Measurements from ENCODE around the gene ACADVL. TPM values are rescaled to one million over a fixed set of nuclear protein-coding genes. Genes with fewer than 3 reads are reported as not detected.

The ACADVL gene
- total RNA-seq, 4 donors from 2014 or later = 877 to 3,047 (median 1,981) TPM

DNA sequence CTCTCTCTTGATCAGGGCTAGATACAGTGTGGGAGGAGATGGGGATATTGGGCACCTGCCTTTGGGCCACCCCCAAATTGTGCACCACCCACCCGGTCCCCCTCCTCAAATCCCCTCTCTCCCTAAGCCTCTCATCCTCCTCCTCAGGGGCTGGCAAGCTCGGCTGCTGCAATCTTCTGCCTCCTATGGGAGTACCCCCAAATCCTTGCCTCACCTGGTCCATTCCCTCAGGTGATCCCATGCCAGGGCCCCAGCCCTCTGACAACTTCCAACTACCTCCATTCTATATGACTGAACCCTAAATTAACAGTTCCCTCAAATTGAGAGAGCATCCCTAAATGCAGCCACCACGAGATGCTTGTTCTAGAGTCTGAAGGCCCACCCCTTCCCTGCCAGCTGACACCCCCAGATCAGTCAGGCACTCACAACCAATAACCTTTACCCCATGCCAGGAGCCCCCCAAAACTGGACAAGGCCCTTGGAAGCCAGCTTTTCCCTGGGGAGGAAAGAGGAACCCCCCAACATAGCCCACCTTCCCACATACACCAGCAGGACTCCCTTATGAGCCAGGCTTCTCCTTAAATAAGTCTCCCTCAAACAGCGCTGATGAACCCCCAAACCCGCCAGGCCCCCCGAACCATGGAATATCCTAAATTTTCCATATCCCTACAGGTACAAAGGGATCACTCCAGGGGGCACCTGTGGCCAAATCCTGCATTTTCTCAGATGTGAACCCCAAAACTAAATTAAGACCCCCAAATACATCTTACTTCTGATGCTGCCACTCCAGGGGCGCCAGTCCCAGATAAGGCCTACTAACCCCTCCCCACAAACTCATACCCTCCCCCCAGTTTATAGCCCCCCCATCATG lies 3.3 kb upstream of the ACADVL start:
- 40 to 44% methylated on average over 2 to 7 of the region's 7 CpGs for WGBS, 2 donors (ENCODE audit: low coverage in 1 of 2)
- Histone ChIP-seq H3K36me3 (no peaks in the 10 kb centered on the region), H3K27ac (peak overlapping the region; percentile 79 to 100 (median 92)), H3K4me1 (peaks cover 34 to 70% (median 62%) of the 10 kb centered on the region in 4 donors), H3K4me3 (peak overlapping the region; percentile 34 to 48 (median 36)), H3K27me3 (no peaks in the 10 kb centered on the region), H3K9me3 (no peaks in the 10 kb centered on the region)
- in situ Hi-C loops (cut with MboI; ENCODE audit: low pct_ligation_motif_present in 1 of 4, low pct_unique_long_range_greater_than_20kb in 1 of 4, low sequenced_read_pairs in 3 of 4) = loop anchor here in 1 of 4 donors (10.0 kb wide), 1 partner anchor 172 kb away; the partner anchor contains the start of gene SLC16A11
- no peak for TF ChIP-seq EP300 (IDR thresholded peaks at IDR 0.05; ENCODE audit: low read depth)
- no peak for TF ChIP-seq POLR2A (IDR thresholded peaks at IDR 0.05)
- TF ChIP-seq, protein P1, sequence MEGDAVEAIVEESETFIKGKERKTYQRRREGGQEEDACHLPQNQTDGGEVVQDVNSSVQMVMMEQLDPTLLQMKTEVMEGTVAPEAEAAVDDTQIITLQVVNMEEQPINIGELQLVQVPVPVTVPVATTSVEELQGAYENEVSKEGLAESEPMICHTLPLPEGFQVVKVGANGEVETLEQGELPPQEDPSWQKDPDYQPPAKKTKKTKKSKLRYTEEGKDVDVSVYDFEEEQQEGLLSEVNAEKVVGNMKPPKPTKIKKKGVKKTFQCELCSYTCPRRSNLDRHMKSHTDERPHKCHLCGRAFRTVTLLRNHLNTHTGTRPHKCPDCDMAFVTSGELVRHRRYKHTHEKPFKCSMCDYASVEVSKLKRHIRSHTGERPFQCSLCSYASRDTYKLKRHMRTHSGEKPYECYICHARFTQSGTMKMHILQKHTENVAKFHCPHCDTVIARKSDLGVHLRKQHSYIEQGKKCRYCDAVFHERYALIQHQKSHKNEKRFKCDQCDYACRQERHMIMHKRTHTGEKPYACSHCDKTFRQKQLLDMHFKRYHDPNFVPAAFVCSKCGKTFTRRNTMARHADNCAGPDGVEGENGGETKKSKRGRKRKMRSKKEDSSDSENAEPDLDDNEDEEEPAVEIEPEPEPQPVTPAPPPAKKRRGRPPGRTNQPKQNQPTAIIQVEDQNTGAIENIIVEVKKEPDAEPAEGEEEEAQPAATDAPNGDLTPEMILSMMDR (IDR thresholded peaks at IDR 0.05) = no peak
- no peak for TF ChIP-seq POLR2AphosphoS5 (IDR thresholded peaks at IDR 0.05)
- DNase-seq = no peak
- intact Hi-C loops (cut with DNase I; ENCODE audit: low total_unique reads) = no loop called here

DNA sequence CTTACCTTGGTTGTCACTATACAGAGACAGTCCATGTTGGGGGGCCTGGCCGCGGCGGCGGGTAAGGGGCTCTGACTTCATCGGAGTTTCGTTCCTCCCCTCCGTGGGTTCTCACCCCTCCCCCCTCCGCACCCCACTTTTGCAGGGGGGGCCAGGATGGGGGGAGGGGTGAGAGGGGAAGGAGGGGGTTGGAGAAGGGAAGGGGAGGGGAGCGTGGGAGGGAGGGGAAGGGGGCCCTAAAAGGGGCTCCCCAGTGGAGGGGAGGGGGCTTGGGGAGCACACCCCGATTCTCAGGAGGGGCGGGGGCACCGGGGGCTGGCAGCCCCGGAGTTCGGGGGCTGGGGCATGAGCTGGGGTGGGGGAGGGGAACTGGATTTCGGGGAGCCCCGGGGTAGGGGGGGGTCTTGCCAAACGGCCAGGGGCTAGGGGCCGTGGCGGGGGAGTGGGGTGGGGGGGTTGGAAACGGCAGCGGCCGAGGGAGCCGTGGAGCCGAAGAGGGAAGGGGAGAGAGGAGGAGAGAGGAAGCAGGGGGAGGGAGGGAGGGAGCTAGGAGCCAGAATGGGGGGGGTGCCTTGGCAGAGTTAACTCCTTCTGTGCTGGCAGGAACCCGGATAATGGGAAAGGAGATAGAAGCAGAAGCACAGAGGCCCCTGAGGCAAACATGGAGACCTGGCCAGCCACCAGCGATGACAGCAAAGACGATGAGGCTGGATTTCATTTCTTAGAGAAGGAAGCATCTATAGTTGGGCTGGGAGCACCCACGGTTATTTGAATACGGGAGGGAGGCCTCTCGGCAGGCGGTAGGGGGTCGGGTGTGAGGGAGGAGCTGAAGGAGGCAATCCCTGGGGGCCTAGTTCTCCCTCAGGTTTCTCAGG lies 2.4 kb upstream of the ACADVL start:
- intact Hi-C loops (cut with DNase I; ENCODE audit: low total_unique reads) = no loop called here
- no peak for TF ChIP-seq POLR2AphosphoS5 (IDR thresholded peaks at IDR 0.05)
- no peak for TF ChIP-seq POLR2A (IDR thresholded peaks at IDR 0.05)
- TF ChIP-seq, protein P1 (IDR thresholded peaks at IDR 0.05) = no peak
- no peak for TF ChIP-seq EP300 (IDR thresholded peaks at IDR 0.05; ENCODE audit: low read depth)
- 2 to 5% methylated on average over 8 to 25 of the region's 32 CpGs for WGBS, 2 donors (ENCODE audit: low coverage in 1 of 2)
- peaks cover 34 to 73% (median 63%) of the 10 kb centered on the region in 4 donors for H3K4me1 ChIP-seq
- peak; percentile 63 for DNase-seq
- no peaks in the 10 kb centered on the region for H3K27me3 ChIP-seq
- peak overlapping the region; percentile 34 to 48 (median 36) for H3K4me3 ChIP-seq
- peak overlapping the region; percentile 79 to 100 (median 92) for H3K27ac ChIP-seq
- in situ Hi-C loops (cut with MboI; ENCODE audit: low pct_ligation_motif_present in 1 of 4, low pct_unique_long_range_greater_than_20kb in 1 of 4, low sequenced_read_pairs in 3 of 4) = loop anchor here in 1 of 4 donors (10.0 kb wide), 1 partner anchor 173 kb away; the partner anchor contains the start of gene SLC16A11
- H3K9me3 ChIP-seq = no peaks in the 10 kb centered on the region
- no peaks in the 10 kb centered on the region for H3K36me3 ChIP-seq

GRCh38 chr17:7218166-7218565 lies 1.6 kb upstream of the ACADVL start:
- Histone ChIP-seq H3K4me3 (peak overlapping the region in 1 of 4 donors; percentile 48), H3K27me3 (no peaks in the 10 kb centered on the region), H3K4me1 (peaks cover 34 to 73% (median 63%) of the 10 kb centered on the region in 4 donors), H3K9me3 (no peaks in the 10 kb centered on the region), H3K36me3 (no peaks in the 10 kb centered on the region), H3K27ac (peak overlapping the region; percentile 79 to 100 (median 92))
- 77% methylated on average over 6 of the region's 6 CpGs; no CpG with 5 or more reads in 1 of the 2 donors for WGBS, 2 donors (ENCODE audit: low coverage in 1 of 2)
- no peak for DNase-seq
- in situ Hi-C loops (cut with MboI; ENCODE audit: low pct_ligation_motif_present in 1 of 4, low pct_unique_long_range_greater_than_20kb in 1 of 4, low sequenced_read_pairs in 3 of 4) = loop anchor here in 1 of 4 donors (10.0 kb wide), 1 partner anchor 173 kb away; the partner anchor contains the start of gene SLC16A11
- TF ChIP-seq POLR2AphosphoS5 (IDR thresholded peaks at IDR 0.05) (no peak), EP300 (IDR thresholded peaks at IDR 0.05; ENCODE audit: low read depth) (no peak), POLR2A (IDR thresholded peaks at IDR 0.05) (no peak)
- TF ChIP-seq, protein P1 (IDR thresholded peaks at IDR 0.05) = no peak
- intact Hi-C loops (cut with DNase I; ENCODE audit: low total_unique reads) = no loop called here
